ENCODE results near the gene TPD52L1.

The TPD52L1 gene

DNA sequence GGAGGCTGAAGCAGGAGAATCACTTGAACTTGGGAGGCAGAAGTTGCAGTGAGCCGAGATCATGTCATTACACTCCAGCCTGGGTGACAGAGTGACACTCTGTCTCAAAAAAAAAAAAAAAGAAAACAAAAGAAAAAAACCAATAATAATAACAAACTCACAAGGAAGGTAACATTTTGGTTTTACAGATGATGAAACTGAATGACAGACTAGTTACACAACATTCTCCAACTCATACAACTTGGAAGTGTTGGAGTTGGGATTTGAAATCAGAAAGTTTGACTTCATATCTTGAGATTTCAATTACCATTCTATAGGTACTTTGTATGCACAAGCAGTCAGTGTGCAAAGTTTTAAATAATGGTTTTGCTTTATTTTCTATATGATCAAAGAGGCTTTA, 10.2 kb downstream of the TPD52L1 start:
- H3K27me3 ChIP-seq (ENCODE audit: insufficient read depth, low read depth, severe bottlenecking): no peaks in the 10 kb centered on the region
- H3K9me3 ChIP-seq (ENCODE audit: severe bottlenecking): no peaks in the 10 kb centered on the region
- no peak for DNase-seq
- H3K36me3 ChIP-seq: no peaks in the 10 kb centered on the region
- no peak overlapping the region for H3K4me3 ChIP-seq (ENCODE audit: low read depth, low read length)
- no peak overlapping the region for H3K27ac ChIP-seq
- TF ChIP-seq, protein P1, sequence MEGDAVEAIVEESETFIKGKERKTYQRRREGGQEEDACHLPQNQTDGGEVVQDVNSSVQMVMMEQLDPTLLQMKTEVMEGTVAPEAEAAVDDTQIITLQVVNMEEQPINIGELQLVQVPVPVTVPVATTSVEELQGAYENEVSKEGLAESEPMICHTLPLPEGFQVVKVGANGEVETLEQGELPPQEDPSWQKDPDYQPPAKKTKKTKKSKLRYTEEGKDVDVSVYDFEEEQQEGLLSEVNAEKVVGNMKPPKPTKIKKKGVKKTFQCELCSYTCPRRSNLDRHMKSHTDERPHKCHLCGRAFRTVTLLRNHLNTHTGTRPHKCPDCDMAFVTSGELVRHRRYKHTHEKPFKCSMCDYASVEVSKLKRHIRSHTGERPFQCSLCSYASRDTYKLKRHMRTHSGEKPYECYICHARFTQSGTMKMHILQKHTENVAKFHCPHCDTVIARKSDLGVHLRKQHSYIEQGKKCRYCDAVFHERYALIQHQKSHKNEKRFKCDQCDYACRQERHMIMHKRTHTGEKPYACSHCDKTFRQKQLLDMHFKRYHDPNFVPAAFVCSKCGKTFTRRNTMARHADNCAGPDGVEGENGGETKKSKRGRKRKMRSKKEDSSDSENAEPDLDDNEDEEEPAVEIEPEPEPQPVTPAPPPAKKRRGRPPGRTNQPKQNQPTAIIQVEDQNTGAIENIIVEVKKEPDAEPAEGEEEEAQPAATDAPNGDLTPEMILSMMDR (IDR thresholded peaks at IDR 0.05; ENCODE audit: low read depth, low read length): no peak

DNA sequence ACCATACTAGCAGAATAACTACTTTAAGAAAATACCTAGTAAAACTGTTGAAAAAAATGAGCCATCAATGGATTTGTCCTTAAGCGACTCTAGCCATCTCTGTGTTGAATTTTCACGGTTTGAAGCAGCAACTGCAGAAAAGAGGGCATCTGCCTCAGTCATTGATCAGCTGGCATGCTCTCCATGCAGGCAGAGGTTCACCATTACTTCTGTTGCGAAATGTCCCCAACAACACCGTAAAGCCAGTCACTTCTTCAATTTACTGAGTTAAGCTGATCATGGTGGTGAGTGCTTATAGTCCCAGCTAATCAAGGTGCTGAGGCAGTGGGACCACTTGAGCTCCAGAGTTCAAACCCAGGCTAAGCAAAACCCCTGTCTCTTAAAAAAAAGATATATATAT, 11.1 kb downstream of the TPD52L1 start:
- TF ChIP-seq, protein P1 (IDR thresholded peaks at IDR 0.05; ENCODE audit: low read depth, low read length): no peak
- H3K36me3 ChIP-seq: no peaks in the 10 kb centered on the region

DNA sequence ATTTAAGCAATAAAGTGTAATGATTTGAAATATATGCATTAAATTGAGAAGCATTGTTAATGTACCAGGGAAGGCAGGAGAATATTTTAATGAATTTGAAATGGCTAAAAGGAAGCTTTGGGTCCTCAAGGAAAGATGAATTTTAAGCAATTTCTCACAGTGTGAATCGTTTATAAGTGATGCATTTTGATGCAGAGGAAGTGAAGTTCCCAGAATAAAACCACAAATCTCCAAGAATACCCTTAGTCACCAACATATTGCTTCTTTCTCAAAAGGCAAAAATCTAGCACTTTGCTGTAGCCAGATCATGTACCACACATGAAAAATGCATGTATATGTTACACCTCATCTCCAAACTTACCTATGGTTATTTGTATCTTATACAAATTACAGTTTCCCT, 11.7 kb downstream of the TPD52L1 start:
- H3K4me3 ChIP-seq (ENCODE audit: low read depth, low read length): no peak overlapping the region
- no peaks in the 10 kb centered on the region for H3K36me3 ChIP-seq
- TF ChIP-seq, protein P1 (IDR thresholded peaks at IDR 0.05; ENCODE audit: low read depth, low read length): no peak
- no peaks in the 10 kb centered on the region for H3K9me3 ChIP-seq (ENCODE audit: severe bottlenecking)
- H3K27ac ChIP-seq: no peak overlapping the region
- DNase-seq: no peak
- H3K27me3 ChIP-seq (ENCODE audit: insufficient read depth, low read depth, severe bottlenecking): no peaks in the 10 kb centered on the region

More for the DNA sequence above, 11.1 kb downstream of the TPD52L1 start:
- Histone ChIP-seq H3K27me3 (ENCODE audit: insufficient read depth, low read depth, severe bottlenecking) (no peaks in the 10 kb centered on the region), H3K27ac (no peak overlapping the region), H3K9me3 (ENCODE audit: severe bottlenecking) (no peaks in the 10 kb centered on the region), H3K4me3 (ENCODE audit: low read depth, low read length) (no peak overlapping the region)
- DNase-seq: no peak

DNA sequence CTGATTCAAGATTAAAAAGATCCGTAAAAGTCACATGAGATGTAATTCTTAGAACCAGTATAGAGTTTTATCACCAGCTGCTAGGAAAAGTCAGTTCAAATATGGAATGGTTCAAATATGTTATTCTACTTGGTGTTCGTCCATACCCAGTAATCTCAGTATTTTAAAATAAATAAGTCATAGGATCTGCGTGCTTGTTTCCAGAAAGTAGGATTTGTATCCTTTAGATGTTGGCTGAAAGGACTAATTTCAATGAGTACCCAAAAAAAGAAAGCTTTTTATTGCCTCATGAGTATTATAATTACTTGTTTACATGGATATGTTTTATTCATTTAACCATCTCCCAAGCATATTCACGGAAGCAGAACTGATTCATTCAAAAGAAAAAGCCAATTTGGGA, 12.2 kb downstream of the TPD52L1 start:
- H3K9me3 ChIP-seq (ENCODE audit: severe bottlenecking): no peaks in the 10 kb centered on the region
- no peak overlapping the region for H3K27ac ChIP-seq
- H3K4me3 ChIP-seq (ENCODE audit: low read depth, low read length): no peak overlapping the region
- TF ChIP-seq, protein P1 (IDR thresholded peaks at IDR 0.05; ENCODE audit: low read depth, low read length): no peak
- no peak for DNase-seq
- no peaks in the 10 kb centered on the region for H3K36me3 ChIP-seq
- H3K27me3 ChIP-seq (ENCODE audit: insufficient read depth, low read depth, severe bottlenecking): no peaks in the 10 kb centered on the region

DNA sequence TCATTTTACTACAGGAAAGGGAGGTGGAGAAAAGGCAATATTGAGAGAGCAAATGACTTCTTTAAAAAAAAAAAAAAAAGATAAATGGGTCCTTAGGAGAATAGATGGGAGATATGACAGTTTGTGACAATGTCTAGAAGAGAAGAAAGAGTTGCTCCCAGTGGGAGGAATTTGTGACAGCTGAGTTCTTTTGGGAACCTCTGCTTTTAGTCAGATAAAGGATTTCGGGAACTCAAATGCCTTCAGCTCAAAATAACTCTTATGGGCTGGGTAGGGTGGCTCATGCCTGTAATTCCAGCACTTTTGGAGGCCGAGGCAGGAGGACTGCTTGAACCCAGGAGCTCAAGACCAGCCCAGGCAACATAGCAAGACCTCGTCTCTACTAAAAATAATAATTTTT, 13.1 kb downstream of the TPD52L1 start:
- Histone ChIP-seq H3K36me3 (no peaks in the 10 kb centered on the region), H3K27ac (no peak overlapping the region), H3K9me3 (ENCODE audit: severe bottlenecking) (no peaks in the 10 kb centered on the region), H3K4me3 (ENCODE audit: low read depth, low read length) (no peak overlapping the region), H3K27me3 (ENCODE audit: insufficient read depth, low read depth, severe bottlenecking) (no peaks in the 10 kb centered on the region)
- no peak for DNase-seq
- TF ChIP-seq, protein P1 (IDR thresholded peaks at IDR 0.05; ENCODE audit: low read depth, low read length): no peak

DNA sequence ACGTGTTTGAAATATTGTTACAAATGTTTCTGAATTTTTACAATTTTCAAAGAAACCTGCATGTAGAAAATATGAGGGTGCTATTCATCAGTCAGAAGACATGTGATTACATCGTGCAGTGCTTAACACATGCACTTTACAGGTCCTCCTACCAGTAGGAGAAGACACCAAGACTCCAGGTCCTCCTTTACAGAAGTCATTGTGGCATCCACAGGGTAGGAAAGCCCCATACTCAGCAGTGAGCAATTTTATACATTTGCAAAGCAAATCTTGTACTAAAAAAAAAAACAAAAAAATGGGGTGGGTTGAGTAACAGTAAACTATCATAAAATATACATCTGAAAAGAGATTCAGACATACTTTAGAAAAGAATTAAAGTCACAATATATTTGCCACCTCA, 14.0 kb downstream of the TPD52L1 start:
- H3K27ac ChIP-seq: no peak overlapping the region
- H3K4me3 ChIP-seq (ENCODE audit: low read depth, low read length): no peak overlapping the region
- no peak for DNase-seq
- H3K36me3 ChIP-seq: no peaks in the 10 kb centered on the region
- H3K9me3 ChIP-seq (ENCODE audit: severe bottlenecking): no peaks in the 10 kb centered on the region
- no peaks in the 10 kb centered on the region for H3K27me3 ChIP-seq (ENCODE audit: insufficient read depth, low read depth, severe bottlenecking)
- TF ChIP-seq, protein P1 (IDR thresholded peaks at IDR 0.05; ENCODE audit: low read depth, low read length): no peak
